Measurements from ENCODE around the gene TIE1. TPM values are rescaled to one million over a fixed set of nuclear protein-coding genes. Genes with fewer than 3 reads are reported as not detected.
A peak's percentile ranks its signal among the peaks of the same experiment; 100 is the strongest.

The TIE1 gene
- total RNA-seq, 1 donor from 2014 or later = 643 TPM

DNA sequence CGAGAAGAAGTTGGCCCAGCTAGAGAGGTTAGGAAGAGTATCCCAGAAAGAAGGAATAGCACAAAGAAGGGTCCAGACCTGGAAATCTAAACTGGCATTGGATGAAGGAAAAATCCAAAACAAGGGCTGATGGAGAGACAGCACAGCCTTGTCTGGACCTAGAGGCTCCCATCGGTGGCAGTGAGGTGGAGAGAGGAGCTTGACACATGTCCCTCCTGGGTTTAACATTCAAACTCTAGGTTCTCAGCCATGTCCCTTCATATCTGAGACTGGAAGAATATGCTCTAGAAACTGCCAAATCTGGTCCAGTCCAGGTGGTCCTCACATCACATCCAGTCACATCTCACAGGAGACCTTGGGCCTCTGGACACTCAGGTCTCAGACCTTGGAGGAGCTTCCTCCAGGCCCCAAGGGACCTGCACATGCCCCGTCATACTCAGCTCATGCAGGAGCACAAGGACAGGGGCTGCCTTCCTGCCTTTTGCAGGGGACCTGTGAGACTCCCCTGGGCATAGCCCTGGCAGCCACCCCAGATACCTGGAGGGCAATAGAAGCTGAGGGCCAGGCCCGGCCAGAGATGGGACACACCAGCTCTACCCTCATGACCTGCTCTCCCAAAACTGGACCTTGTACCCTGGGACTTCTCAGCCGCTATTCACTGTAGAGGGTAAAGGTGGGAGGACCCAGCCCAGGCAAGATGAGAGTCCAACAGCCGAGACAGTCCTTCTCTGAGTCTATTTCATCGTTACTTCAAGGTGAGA is 23.5 kb upstream of the TIE1 start:
- H3K36me3 Mint-ChIP-seq (ENCODE audit: low read depth, unreplicated experiment) = peaks cover 9% of the 10 kb centered on the region
- H3K27ac Mint-ChIP-seq (ENCODE audit: unreplicated experiment) = no peak overlapping the region
- H3K4me1 Mint-ChIP-seq (ENCODE audit: unreplicated experiment) = peaks cover 17% of the 10 kb centered on the region
- TF ChIP-seq, protein P1, sequence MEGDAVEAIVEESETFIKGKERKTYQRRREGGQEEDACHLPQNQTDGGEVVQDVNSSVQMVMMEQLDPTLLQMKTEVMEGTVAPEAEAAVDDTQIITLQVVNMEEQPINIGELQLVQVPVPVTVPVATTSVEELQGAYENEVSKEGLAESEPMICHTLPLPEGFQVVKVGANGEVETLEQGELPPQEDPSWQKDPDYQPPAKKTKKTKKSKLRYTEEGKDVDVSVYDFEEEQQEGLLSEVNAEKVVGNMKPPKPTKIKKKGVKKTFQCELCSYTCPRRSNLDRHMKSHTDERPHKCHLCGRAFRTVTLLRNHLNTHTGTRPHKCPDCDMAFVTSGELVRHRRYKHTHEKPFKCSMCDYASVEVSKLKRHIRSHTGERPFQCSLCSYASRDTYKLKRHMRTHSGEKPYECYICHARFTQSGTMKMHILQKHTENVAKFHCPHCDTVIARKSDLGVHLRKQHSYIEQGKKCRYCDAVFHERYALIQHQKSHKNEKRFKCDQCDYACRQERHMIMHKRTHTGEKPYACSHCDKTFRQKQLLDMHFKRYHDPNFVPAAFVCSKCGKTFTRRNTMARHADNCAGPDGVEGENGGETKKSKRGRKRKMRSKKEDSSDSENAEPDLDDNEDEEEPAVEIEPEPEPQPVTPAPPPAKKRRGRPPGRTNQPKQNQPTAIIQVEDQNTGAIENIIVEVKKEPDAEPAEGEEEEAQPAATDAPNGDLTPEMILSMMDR (IDR thresholded peaks at IDR 0.05; ENCODE audit: unreplicated experiment) = no peak
- peaks cover 19% of the 10 kb centered on the region for H3K27me3 Mint-ChIP-seq (ENCODE audit: unreplicated experiment)
- DNase-seq (ENCODE audit: low spot score) = no peak
- H3K4me3 Mint-ChIP-seq (ENCODE audit: unreplicated experiment) = no peak overlapping the region
- no peaks in the 10 kb centered on the region for H3K9me3 Mint-ChIP-seq (ENCODE audit: unreplicated experiment)

DNA sequence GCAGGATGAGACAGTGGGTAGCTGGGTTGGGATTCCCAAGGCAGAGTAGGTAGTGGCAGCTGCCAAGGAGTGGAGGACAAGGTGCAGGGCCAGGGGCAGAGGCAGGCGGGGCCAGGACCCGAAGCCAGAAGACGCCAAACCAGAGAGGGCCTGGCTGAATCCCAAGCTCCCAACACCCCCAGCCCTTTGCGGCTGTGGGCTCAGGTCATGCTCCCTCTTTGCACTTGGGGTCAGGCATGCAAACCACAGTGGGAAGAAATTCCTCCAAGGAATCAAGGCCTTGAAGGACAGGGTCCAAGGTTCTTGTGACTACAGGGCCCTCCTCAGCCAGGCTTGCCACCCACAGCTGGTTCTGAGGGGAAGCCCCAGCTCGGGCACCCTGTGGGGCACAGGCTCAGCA is 21.6 kb upstream of the TIE1 start:
- H3K27ac Mint-ChIP-seq (ENCODE audit: unreplicated experiment) = no peak overlapping the region
- H3K4me3 Mint-ChIP-seq (ENCODE audit: unreplicated experiment) = no peak overlapping the region
- peaks cover 9% of the 10 kb centered on the region for H3K36me3 Mint-ChIP-seq (ENCODE audit: low read depth, unreplicated experiment)
- no peaks in the 10 kb centered on the region for H3K9me3 Mint-ChIP-seq (ENCODE audit: unreplicated experiment)
- TF ChIP-seq, protein P1 (IDR thresholded peaks at IDR 0.05; ENCODE audit: unreplicated experiment) = no peak
- H3K4me1 Mint-ChIP-seq (ENCODE audit: unreplicated experiment) = peaks cover 16% of the 10 kb centered on the region
- DNase-seq (ENCODE audit: low spot score) = no peak
- peaks cover 15% of the 10 kb centered on the region for H3K27me3 Mint-ChIP-seq (ENCODE audit: unreplicated experiment)

DNA sequence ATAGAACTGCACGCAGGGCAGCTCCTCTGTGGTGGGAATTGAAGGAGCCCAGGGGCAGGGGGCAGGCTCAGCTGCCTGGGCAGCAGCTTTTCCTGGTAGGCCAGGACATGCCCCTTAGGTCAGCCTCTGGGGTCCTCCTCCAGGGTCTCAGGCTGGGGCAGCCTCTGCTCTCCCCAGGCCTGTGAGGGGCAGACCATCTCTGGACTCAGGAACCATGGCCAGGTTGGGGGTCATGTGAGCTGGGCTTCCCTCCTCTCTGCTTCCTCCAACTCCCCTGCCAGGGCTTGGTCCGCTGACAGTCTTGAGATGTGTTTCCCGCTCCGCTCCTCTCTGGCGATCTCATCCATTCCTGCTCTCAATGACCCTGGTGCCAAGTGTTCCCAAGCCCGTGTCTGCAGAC is 21.1 kb upstream of the TIE1 start:
- no peak overlapping the region for H3K4me3 Mint-ChIP-seq (ENCODE audit: unreplicated experiment)
- TF ChIP-seq, protein P1 (IDR thresholded peaks at IDR 0.05; ENCODE audit: unreplicated experiment) = no peak
- no peak for DNase-seq (ENCODE audit: low spot score)
- H3K27me3 Mint-ChIP-seq (ENCODE audit: unreplicated experiment) = peaks cover 15% of the 10 kb centered on the region
- H3K9me3 Mint-ChIP-seq (ENCODE audit: unreplicated experiment) = no peaks in the 10 kb centered on the region
- peak overlapping the region; percentile 34 for H3K27ac Mint-ChIP-seq (ENCODE audit: unreplicated experiment)
- peaks cover 9% of the 10 kb centered on the region for H3K36me3 Mint-ChIP-seq (ENCODE audit: low read depth, unreplicated experiment)
- H3K4me1 Mint-ChIP-seq (ENCODE audit: unreplicated experiment) = peaks cover 11% of the 10 kb centered on the region

DNA sequence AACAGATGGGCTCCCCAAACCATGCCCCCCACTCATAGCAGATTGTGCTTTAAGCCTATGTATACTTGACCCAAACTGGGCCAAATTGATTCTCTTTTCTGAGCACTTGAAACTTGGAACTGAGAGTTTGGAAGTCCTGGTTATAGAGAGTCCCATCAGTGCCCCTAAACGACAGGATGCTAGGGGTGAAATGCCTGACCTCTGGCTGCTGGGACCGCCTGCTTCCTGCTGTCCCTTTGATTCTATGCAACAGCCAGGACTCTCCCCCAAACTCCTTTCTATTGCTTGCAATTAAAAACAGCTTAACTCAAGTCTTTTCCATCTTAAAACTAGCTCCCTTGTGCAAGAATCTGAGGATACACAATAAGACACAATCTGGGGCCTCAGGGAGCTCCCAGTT is 20.1 kb upstream of the TIE1 start:
- peaks cover 14% of the 10 kb centered on the region for H3K27me3 Mint-ChIP-seq (ENCODE audit: unreplicated experiment)
- H3K9me3 Mint-ChIP-seq (ENCODE audit: unreplicated experiment) = no peaks in the 10 kb centered on the region
- peaks cover 9% of the 10 kb centered on the region for H3K4me1 Mint-ChIP-seq (ENCODE audit: unreplicated experiment)
- DNase-seq (ENCODE audit: low spot score) = no peak
- H3K27ac Mint-ChIP-seq (ENCODE audit: unreplicated experiment) = no peak overlapping the region
- no peak overlapping the region for H3K4me3 Mint-ChIP-seq (ENCODE audit: unreplicated experiment)
- peaks cover under 1% of the 10 kb centered on the region for H3K36me3 Mint-ChIP-seq (ENCODE audit: low read depth, unreplicated experiment)
- TF ChIP-seq, protein P1 (IDR thresholded peaks at IDR 0.05; ENCODE audit: unreplicated experiment) = no peak

Measured in endothelial cell (in vitro differentiated cells).